Measurements from ENCODE around the gene HIVEP3.
A peak's percentile ranks its signal among the peaks of the same experiment; 100 is the strongest.

HIVEP3 gene

DNA sequence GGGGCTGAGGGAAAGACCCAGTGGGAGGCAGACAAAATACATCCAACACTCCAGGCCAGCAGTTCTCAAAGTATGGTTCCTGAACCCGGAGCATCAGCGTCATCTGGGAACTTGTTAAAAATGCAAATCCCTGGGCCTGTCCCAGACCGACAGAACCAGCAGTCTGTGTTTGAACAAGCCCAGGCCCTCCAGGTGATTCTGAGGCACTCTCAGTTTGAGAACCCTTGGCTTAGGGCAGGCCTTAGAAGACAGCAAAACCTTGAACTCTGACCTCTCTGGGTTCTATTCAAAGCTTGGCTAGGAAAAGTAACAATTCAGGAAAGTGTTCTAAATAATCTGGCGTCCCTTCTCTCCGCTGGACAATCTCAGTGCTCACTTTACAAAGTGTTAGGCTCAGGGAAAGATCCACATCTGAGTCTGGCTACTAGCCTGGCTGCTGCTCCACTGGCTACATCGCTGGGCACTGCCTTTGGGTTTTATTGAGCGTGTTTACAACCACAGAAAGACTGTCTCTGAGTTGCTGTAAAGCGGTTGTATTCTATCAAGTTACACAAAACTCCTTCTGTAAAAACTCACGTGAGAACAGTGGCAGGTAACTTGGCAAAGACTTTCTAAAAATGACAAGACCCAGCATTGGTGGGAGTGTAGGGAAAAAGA lies 166.1 kb downstream of the HIVEP3 start:
- DNase-seq, result no peak

- DNase-seq, result peak; percentile 96
These were observed 166.8 kb downstream of the HIVEP3 start for GRCh38 chr1:41751804-41752513.

DNA sequence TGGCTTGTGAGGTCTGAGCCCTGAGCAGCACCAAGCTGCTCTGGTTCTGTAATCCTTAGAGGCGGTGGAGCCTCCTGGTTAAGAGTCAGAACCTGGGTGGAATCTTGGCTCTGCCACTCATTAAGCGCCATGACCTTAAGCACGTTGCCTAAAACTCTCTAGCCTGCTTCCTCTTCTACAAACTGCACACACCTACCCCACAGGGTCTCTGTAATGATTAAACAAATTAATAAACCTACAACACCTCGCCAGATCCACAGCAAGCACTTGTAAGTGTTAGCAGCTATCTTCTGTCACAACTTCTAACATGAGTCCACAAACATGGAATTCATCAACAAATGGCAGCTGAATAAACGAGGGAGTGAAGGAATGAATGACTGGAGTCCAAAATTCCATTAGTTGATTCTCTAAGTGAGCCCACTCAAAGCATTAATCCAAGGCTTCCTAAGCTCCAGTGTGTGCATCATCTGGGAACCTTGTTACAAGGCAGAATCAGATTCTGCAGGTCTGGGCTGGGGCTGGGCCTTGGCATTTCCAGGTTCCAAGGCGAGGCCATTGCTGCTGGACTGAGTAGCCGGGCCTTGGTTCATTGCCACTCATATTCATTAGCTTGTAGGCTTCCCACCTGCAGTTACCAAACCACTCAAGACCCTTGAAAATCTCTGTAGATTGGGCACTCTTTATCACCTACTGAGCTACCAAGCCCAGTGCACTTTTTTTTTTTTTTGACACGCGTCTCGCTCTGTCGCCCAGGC lies 168.6 kb downstream of the HIVEP3 start:
- no peak for DNase-seq

- no peak for DNase-seq
These were observed 173.7 kb downstream of the HIVEP3 start for GRCh38 chr1:41745022-41745421.

DNA sequence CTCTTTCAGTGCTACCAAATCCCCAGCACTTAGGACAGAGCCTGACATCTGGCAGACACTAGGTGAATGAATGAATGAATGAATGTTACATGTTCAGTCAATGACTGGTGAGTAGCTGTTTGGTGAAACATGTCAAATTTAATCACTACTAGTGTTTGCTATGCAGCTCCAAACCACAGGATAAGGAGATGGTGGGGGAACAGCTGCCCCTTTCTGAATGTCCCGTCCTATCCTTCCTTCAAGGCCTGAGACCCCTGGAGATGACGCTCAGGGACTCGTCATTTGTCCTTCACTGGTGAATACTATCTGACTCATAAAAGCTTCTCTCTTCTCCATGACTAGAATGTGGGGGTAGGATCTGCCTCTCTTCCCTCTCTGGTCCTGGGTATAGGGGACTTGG lies 175.4 kb downstream of the HIVEP3 start:
- no peak for DNase-seq

DNA sequence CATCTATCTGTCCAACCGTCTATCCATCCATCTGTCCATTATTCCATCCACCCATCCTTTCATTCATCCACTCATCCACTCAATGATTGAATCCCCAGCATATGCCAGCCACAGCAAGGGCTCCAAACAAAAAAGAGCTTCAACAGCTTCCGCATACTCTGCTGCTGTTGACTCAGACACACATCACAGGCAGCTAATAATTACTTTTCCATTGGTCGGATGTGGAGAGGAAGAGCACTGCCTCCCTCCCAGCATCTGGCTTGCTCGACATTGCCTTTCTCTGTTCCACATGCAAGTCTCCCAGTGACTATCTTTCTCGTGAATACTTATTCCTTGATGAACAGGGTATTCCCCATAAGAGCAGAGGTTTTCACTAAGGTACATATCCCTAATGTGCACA lies 176.5 kb downstream of the HIVEP3 start:
- DNase-seq, result peak; percentile 48 to 78

DNA sequence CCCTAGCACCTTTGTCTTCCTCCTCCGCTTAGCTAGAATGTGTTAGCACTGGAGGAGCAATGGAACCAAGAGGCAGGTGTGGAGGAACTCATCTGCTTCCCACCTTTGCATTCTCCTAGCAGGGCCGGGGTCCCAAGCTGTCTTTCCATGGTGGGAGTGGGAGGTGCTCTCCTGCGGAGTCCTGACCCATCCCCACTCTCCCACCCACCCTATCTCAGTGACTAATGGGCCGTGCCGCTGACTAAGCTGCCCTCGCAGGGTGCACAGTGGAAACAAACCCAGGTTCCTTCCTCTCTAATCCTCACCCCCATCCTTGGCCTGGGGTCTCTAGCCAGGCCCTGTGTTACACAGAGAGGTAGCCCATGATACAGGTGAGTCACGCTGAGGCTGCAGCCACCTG lies 177.5 kb downstream of the HIVEP3 start:
- peak in 1 of 2 donors; percentile 56 for DNase-seq

DNA sequence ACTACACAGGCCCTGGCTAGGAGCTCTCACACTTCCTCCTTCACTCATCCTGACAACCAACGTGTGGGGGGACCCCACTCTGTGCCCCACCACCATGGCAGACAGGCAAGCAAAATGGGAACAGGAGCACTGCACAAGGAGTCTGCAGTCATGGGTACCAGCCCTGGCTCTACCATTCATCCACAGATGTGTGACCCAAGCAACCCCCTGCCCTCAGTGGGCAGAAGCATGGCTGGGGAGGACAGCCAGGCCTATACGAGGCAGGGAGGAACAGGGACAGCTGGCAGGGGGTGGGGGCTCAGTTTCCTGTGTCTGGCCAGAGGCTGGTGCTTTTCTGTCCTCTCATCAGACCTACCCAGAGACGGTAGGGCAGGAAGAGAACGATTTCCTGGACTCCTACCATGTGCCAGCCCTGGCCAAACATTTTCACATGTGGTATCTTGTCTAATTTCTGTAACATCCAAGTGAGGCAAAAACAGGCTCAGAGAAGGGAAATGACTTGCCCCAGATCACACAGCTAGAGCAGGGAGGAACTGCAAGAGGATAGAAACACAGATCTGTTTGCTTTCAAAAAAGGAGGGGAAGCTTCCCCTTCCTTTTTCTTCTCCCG lies 178.0 kb downstream of the HIVEP3 start:
- DNase-seq, result peak; percentile 73 to 75

DNA sequence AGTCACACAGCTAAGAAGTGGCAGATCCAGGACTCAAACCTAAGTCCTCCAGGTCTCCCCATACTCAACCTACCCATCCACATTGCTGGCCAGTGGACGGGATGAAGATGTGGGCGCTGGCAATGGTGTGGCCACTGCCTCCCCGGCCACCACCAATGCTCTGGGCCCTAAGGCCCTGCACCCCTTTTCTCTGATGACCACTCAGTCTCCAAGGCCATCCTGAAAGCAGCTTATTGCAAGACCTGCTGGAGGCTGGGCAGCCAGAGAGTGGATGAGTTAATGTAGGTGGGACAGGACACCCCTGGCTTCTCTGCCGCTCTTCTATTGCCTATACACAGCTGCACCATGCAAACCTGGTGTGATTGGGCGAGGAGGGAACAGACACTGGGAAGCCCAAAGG lies 178.7 kb downstream of the HIVEP3 start:
- no peak for DNase-seq

DNA sequence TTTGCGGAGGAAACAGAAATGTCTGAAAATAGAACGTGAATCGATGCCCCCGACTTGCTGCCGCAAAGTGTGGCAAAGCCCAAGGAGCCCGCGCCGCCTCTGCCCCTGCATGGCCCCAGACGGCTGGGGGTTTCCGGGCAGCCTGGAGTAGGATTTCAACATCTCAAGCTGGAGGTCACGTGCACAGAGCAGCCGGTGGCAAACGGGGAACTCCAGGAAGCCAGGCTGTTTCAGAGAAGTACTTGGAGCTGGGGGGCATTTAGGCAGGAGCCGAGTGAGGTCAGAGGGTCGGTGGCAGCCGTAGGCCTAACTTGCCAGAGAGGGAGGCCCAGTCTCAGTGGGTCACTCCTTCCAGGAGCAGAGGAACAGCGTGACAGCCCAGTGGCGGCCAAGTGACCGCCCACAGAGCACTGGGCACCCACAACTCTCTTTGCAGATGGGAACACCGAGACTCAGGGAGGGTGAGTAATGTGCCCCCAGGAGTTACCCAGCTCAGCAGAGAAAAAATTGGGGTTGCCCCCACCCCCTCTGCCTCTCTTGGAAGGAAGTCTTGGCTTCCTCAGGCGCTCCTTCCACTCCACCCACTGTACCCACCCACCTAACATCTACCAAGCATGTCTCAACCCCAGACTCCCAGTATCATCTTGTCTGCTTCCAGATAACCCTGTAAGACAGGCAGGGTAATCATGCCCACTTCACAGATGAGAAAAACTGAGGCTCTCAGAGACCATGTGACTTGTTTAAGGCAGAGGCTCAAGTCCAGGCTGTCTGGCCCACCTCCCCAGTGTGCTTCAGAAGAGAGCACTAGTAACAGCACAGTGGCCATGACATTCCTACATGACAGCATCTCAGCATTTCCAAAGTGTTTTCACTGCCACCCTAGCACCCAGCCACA lies 179.4 kb downstream of the HIVEP3 start:
- DNase-seq, result peak; percentile 96 to 97

GRCh38 chr1:41738475-41738874 lies 180.2 kb downstream of the HIVEP3 start:
- DNase-seq, result no peak

DNA sequence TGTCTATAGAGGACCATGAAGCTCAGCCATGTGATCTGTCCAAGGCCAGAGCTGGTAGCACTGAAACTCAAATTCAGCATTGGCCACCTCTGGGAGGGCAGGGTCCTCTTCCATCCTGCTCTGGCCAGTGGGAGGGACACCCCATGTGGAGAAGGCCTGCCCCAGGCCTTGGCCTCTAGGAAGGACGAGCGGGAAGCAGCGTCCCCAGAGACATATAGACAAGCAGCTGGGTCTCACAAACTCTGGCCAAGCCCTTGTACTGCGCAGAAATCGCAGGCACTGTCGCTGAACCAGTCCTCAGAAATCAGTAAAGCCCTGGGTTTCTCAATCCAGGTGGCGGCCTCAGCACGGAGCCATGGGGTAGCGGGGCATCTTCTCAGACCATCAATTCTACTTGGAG lies 180.7 kb downstream of the HIVEP3 start:
- DNase-seq, result no peak

DNA sequence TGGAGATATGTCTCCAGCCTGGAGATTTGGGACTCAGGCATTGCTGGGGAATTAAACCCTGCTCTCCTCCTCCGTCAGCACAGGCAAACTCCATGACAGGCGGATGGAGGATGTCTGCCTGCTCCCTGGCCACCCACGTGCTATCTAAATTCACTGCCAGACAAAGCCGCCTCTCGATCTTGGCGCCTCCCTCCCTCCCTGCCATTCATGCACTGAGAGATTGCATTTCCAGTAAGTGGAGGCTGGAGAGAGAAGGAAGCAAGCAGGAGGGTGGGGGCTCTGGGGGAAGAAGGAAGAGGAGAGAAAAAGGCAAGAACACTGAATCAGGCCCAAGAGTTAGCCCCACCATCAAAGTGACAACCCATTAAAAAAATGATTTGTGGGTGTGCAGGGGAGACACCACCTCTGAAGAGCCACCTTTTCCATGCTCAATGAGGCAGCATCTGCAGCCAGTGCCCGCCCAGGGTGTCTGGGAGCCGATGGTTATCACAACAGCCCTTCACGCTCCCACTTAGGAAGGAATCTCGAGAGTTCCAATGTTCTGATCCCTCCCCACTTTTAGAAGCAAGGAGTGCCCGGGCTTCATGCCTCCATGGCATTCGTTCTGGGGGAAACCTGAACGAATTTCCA lies 183.0 kb downstream of the HIVEP3 start:
- peak; percentile 34 to 58 for DNase-seq

DNA sequence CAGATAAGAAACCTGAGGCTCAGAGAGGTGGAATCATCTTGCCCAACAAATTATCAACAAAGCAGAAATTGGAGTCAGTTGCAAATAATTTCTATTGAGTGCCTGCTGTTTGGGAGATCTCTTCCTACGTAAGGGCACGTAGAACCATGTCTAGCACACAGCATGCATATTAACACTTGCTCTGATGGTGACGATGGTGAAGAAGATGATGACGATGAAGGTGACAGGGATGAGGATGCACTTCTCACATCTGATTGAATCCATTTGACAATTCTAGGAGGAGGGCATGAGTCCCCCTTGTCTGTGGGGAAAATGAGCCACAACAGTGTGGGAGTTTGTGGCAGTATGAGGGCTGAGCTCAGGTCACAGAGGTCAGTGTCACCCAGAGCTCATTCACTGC lies 183.6 kb downstream of the HIVEP3 start:
- no peak for DNase-seq

GRCh38 chr1:41734201-41734970 lies 184.3 kb downstream of the HIVEP3 start:
- DNase-seq, result peak; percentile 48 to 62

- no peak for DNase-seq
These were observed 185.0 kb downstream of the HIVEP3 start for GRCh38 chr1:41733725-41734124.

GRCh38 chr1:41733021-41733420 lies 185.7 kb downstream of the HIVEP3 start:
- DNase-seq, result no peak

DNA sequence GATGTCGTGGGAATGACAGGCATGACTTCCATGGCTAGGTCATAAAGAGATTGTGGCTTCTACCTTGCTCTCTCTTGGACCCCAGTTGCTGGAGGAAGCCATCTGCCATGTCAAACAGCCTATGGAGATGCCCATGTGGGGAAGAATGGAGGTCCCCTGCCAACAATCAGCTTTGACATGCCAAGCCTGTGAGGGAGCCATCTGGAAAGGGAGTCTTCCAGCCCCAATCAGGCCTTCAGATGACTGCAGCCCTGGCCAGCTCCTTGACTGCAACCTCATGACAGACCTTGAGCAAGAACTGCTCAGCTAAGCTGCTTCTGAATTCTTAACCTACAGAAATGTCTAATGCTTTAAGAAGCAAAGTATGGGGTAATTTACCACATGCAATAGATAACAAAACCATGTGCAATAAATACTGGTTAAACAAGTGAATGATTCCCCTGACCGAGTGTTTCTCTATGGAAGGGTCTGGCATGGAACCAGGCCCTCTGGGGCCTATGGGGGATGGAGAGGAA lies 187.1 kb downstream of the HIVEP3 start:
- peak; percentile 49 to 52 for DNase-seq

- peak; percentile 45 to 48 for DNase-seq
These were observed 187.9 kb downstream of the HIVEP3 start for GRCh38 chr1:41730806-41731205.

DNA sequence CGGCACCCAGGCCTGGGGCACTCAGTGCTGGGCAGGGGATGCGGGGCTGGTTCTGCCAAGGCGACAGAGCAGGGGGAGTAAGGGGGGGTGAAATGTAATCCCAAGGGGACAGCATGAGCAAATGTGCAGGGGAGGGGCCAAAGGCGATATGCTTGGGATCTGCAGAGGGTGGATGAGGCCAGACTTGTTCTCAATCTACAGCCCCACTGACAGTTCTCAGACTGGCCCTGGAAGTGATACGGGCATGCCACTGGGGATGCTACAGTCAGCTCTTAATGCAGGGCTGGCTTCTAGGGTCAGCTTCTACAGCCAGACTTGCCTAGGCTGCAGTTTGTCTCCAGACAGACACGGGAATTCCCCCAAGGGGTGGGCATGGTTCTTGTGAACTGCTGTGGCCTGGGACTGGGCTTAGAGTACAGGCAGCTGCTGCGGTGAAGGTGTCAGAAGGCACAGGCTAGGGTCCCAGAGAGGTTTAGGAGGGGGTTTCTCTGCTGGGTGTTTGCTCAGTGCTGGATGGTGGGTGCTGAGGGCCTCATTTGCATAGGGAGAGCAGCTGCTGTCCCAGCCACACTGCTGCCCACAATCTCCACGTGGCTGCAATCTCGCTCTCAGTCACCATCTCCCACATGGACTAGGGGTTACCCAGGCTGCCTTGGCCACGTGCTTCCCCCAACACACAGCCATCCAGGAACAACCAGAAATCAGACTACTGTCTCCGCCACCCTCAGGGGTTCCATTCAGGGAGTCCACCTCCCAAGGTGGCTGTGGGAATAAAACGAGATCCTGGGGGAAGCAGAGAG lies 190.1 kb downstream of the HIVEP3 start:
- DNase-seq, result peak; percentile 81 to 93
